Astrocyte (in vitro differentiated cells and primary cell): ENCODE results near the gene SMIM5. TPM values are rescaled to one million over a fixed set of nuclear protein-coding genes. Genes with fewer than 3 reads are reported as not detected.

Experiments used
- DNase-seq: peaks from one replicate; pipeline ENCODE4 v3.0.0-alpha.2; 2010; ENCODE audit warnings: low read depth
- FAIRE-seq: peaks from 2 replicates; lab custom pipeline; 2011; peaks lifted over from hg19 to GRCh38; lab: Jason Lieb, UNC
- H2AFZ ChIP-seq: 2 replicates; pipeline ENCODE4 v1.6.0; 2012; ENCODE audit warnings: low read depth, low read length, inconsistent platforms
- H3K27ac ChIP-seq: 2 replicates; pipeline ENCODE4 v1.5.1; 2011; ENCODE audit warnings: low read depth, low read length, inconsistent platforms
- H3K27me3 ChIP-seq: 2 replicates; pipeline ENCODE4 v1.6.0; 2011; ENCODE audit warnings: low read length, inconsistent platforms; ENCODE audit not compliant: insufficient read depth
- H3K36me3 ChIP-seq: 2 replicates; pipeline ENCODE4 v1.5.1; 2011; ENCODE audit warnings: low read length, inconsistent platforms; ENCODE audit not compliant: insufficient read depth
- H3K4me1 ChIP-seq: 2 replicates; pipeline ENCODE4 v1.5.1; 2011; ENCODE audit warnings: low read length, inconsistent platforms; ENCODE audit not compliant: insufficient read depth
- H3K4me2 ChIP-seq: 2 replicates; pipeline ENCODE4 v1.6.0; 2012; ENCODE audit warnings: low read length, inconsistent platforms
- H3K4me3 ChIP-seq: 2 replicates; pipeline ENCODE4 v1.5.1; 2011; ENCODE audit warnings: low read depth, mild to moderate bottlenecking, low read length, inconsistent platforms; ENCODE audit not compliant: insufficient read depth
- H3K79me2 ChIP-seq: 2 replicates; pipeline ENCODE4 v1.6.0; 2012; ENCODE audit warnings: mild to moderate bottlenecking, low read length, inconsistent platforms; ENCODE audit not compliant: insufficient read depth
- H3K9ac ChIP-seq: 2 replicates; pipeline ENCODE4 v1.6.0; 2012; ENCODE audit warnings: mild to moderate bottlenecking, low read length, inconsistent platforms
- H3K9me3 ChIP-seq: 2 replicates; pipeline ENCODE4 v1.5.1; 2012; ENCODE audit warnings: low read depth, mild to moderate bottlenecking, low read length, inconsistent platforms; ENCODE audit not compliant: insufficient read depth
- H4K20me1 ChIP-seq: 2 replicates; pipeline ENCODE4 v1.6.0; 2012; ENCODE audit warnings: low read length, inconsistent platforms; ENCODE audit not compliant: insufficient read depth
- H3K27ac Mint-ChIP-seq: one replicate; pipeline ENCODE4 v1.8.0; 2021; ENCODE audit warnings: mild to moderate bottlenecking, mixed read lengths; ENCODE audit not compliant: unreplicated experiment
- H3K27me3 Mint-ChIP-seq: one replicate; pipeline ENCODE4 v1.8.0; 2021; ENCODE audit warnings: low read depth, mixed read lengths; ENCODE audit not compliant: unreplicated experiment
- H3K36me3 Mint-ChIP-seq: one replicate; pipeline ENCODE4 v1.8.0; 2021; ENCODE audit warnings: low read depth, mixed read lengths; ENCODE audit not compliant: unreplicated experiment
- H3K4me1 Mint-ChIP-seq: one replicate; pipeline ENCODE4 v1.8.0; 2021; ENCODE audit warnings: low read depth, mixed read lengths; ENCODE audit not compliant: unreplicated experiment
- H3K4me3 Mint-ChIP-seq: one replicate; pipeline ENCODE4 v1.8.0; 2021; ENCODE audit warnings: mild to moderate bottlenecking, moderate library complexity, mixed read lengths; ENCODE audit not compliant: unreplicated experiment
- H3K9me3 Mint-ChIP-seq: one replicate; pipeline ENCODE4 v1.8.0; 2021; ENCODE audit warnings: mild to moderate bottlenecking, mixed read lengths; ENCODE audit not compliant: unreplicated experiment
- EZH2 ChIP-seq: IDR thresholded peaks from 2 replicates; pipeline ENCODE4 v1.6.1; 2012; ENCODE audit warnings: mild to moderate bottlenecking, low read length, inconsistent platforms; ENCODE audit not compliant: insufficient read depth
- total RNA-seq: library from RNA; stranded (reverse); gene quantifications from 2 replicates; pipeline ENCODE4 v1.2.1, GENCODE V29; 2021
- TF ChIP-seq, protein P1 (sequence below): IDR thresholded peaks from 2 replicates; pipeline ENCODE4 v1.5.1; 2011; ENCODE audit warnings: low read depth, mild to moderate bottlenecking, inconsistent platforms, low read length, moderate library complexity; ENCODE audit not compliant: insufficient read depth

The SMIM5 gene
- total RNA-seq, 1 donor from 2014 or later: 0.07 TPM

DNA sequence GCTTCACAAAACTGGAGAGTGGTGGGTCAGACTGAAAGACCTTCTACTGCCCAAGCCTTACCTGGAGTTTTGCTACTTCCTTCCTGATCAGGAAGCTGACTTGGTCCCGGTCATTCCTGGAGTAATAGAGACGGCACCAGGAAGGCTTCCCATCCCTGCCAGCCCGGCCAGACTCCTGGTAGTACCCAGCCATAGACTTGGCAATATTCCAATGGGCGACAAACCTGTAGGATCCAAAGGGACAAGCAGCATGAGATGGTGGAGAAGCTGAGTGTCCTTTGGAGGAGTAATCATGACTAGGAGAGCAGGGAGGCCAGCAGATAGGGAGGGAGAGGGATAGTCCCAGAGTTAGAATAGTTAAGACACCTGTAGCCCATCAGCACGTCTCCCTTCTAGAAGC, 25.0 kb downstream of the SMIM5 start:
- Histone ChIP-seq H3K79me2 (no peaks in the 10 kb centered on the region), H3K4me3 (no peak overlapping the region), H3K9me3 (no peaks in the 10 kb centered on the region), H3K4me2 (no peak overlapping the region), H3K27me3 (no peaks in the 10 kb centered on the region), H3K4me1 (no peaks in the 10 kb centered on the region), H3K9ac (no peak overlapping the region), H2AFZ (no peak overlapping the region), H4K20me1 (no peaks in the 10 kb centered on the region), H3K36me3 (peaks cover 8% of the 10 kb centered on the region), H3K27ac (no peak overlapping the region)
- peaks cover 2% of the 10 kb centered on the region for H3K36me3 Mint-ChIP-seq
- H3K27me3 Mint-ChIP-seq: no peaks in the 10 kb centered on the region
- TF ChIP-seq, protein P1, sequence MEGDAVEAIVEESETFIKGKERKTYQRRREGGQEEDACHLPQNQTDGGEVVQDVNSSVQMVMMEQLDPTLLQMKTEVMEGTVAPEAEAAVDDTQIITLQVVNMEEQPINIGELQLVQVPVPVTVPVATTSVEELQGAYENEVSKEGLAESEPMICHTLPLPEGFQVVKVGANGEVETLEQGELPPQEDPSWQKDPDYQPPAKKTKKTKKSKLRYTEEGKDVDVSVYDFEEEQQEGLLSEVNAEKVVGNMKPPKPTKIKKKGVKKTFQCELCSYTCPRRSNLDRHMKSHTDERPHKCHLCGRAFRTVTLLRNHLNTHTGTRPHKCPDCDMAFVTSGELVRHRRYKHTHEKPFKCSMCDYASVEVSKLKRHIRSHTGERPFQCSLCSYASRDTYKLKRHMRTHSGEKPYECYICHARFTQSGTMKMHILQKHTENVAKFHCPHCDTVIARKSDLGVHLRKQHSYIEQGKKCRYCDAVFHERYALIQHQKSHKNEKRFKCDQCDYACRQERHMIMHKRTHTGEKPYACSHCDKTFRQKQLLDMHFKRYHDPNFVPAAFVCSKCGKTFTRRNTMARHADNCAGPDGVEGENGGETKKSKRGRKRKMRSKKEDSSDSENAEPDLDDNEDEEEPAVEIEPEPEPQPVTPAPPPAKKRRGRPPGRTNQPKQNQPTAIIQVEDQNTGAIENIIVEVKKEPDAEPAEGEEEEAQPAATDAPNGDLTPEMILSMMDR: no peak
- no peak for TF ChIP-seq EZH2
- no peaks in the 10 kb centered on the region for H3K9me3 Mint-ChIP-seq
- no peak overlapping the region for H3K27ac Mint-ChIP-seq
- DNase-seq: no peak
- H3K4me1 Mint-ChIP-seq: no peaks in the 10 kb centered on the region
- no peak for FAIRE-seq
- no peak overlapping the region for H3K4me3 Mint-ChIP-seq

GRCh38 chr17:75661531-75661930, 28.3 kb downstream of the SMIM5 start:
- DNase-seq (no peak), FAIRE-seq (no peak)
- Histone ChIP-seq H3K27me3 (no peaks in the 10 kb centered on the region), H3K27ac (no peak overlapping the region), H3K9me3 (no peaks in the 10 kb centered on the region), H3K36me3 (peaks cover 8% of the 10 kb centered on the region), H3K79me2 (peaks cover 10% of the 10 kb centered on the region), H3K4me1 (peaks cover 9% of the 10 kb centered on the region), H2AFZ (no peak overlapping the region), H3K4me2 (no peak overlapping the region), H4K20me1 (no peaks in the 10 kb centered on the region), H3K4me3 (no peak overlapping the region), H3K9ac (no peak overlapping the region)
- no peaks in the 10 kb centered on the region for H3K9me3 Mint-ChIP-seq
- TF ChIP-seq, protein P1: no peak
- TF ChIP-seq EZH2: no peak
- peaks cover 5% of the 10 kb centered on the region for H3K36me3 Mint-ChIP-seq
- H3K27ac Mint-ChIP-seq: no peak overlapping the region
- peaks cover 7% of the 10 kb centered on the region for H3K4me1 Mint-ChIP-seq
- no peak overlapping the region for H3K4me3 Mint-ChIP-seq
- H3K27me3 Mint-ChIP-seq: no peaks in the 10 kb centered on the region

- no peak for FAIRE-seq
- no peaks in the 10 kb centered on the region for H3K27me3 Mint-ChIP-seq
- Histone ChIP-seq H3K9ac (no peak overlapping the region), H3K27ac (no peak overlapping the region), H3K4me2 (no peak overlapping the region), H3K9me3 (no peaks in the 10 kb centered on the region), H4K20me1 (no peaks in the 10 kb centered on the region), H3K79me2 (peaks cover 20% of the 10 kb centered on the region), H3K36me3 (peaks cover 8% of the 10 kb centered on the region), H3K4me1 (peaks cover 10% of the 10 kb centered on the region), H2AFZ (no peak overlapping the region), H3K4me3 (no peak overlapping the region), H3K27me3 (no peaks in the 10 kb centered on the region)
- peaks cover 7% of the 10 kb centered on the region for H3K4me1 Mint-ChIP-seq
- peaks cover 2% of the 10 kb centered on the region for H3K36me3 Mint-ChIP-seq
- H3K4me3 Mint-ChIP-seq: no peak overlapping the region
- no peaks in the 10 kb centered on the region for H3K9me3 Mint-ChIP-seq
- no peak for DNase-seq
- no peak overlapping the region for H3K27ac Mint-ChIP-seq
- TF ChIP-seq, protein P1: no peak
- no peak for TF ChIP-seq EZH2
These were observed 29.3 kb downstream of the SMIM5 start for GRCh38 chr17:75662511-75662910.
